GM19395 (cell line): ENCODE data around the gene DNM1L.
A peak's percentile ranks its signal among the peaks of the same experiment; 100 is the strongest.

Source experiments
- ATAC-seq: cut with Tn5 transposase; IDR thresholded peaks from one replicate; pipeline ENCODE4 v1.9.1; 2021; ENCODE audit warnings: mild to moderate bottlenecking, moderate library complexity; ENCODE audit not compliant: unreplicated experiment

Gene DNM1L

GRCh38 chr12:32679091-32679919 lies at the start of gene DNM1L:
Gene DNM1L (plus strand): TSS chr12:32679301. CDS start chr12:32679364, 63 bp downstream.
- peak; percentile 90 for ATAC-seq

GRCh38 chr12:32641287-32641901 lies 37.7 kb upstream of the DNM1L start:
- no peak for ATAC-seq

GRCh38 chr12:32644431-32644830 lies 34.7 kb upstream of the DNM1L start:
- no peak for ATAC-seq

GRCh38 chr12:32647275-32647674 lies 31.8 kb upstream of the DNM1L start:
- no peak for ATAC-seq

GRCh38 chr12:32650508-32650907 lies 28.6 kb upstream of the DNM1L start:
- ATAC-seq, result no peak

- ATAC-seq, result no peak
Observed at GRCh38 chr12:32651151-32651955, 27.7 kb upstream of the DNM1L start.

- ATAC-seq, result no peak
Observed at GRCh38 chr12:32651956-32652210, 27.2 kb upstream of the DNM1L start.

- ATAC-seq, result no peak
Observed at GRCh38 chr12:32659908-32660440, 19.1 kb upstream of the DNM1L start.

- no peak for ATAC-seq
Observed at GRCh38 chr12:32661706-32662105, 17.4 kb upstream of the DNM1L start.

GRCh38 chr12:32662665-32663064 lies 16.4 kb upstream of the DNM1L start:
- no peak for ATAC-seq

- ATAC-seq, result no peak
Observed at GRCh38 chr12:32666018-32666417, 13.1 kb upstream of the DNM1L start.

GRCh38 chr12:32669584-32669983 lies 9.5 kb upstream of the DNM1L start:
- ATAC-seq, result no peak

GRCh38 chr12:32671930-32672780 lies 6.9 kb upstream of the DNM1L start:
- peak; percentile 39 for ATAC-seq

- ATAC-seq, result peak; percentile 18
Observed at GRCh38 chr12:32679920-32680237, 778 bp downstream of the DNM1L start.

GRCh38 chr12:32680787-32681186 lies 1.7 kb downstream of the DNM1L start:
- no peak for ATAC-seq

- no peak for ATAC-seq
Observed at GRCh38 chr12:32681272-32681671, 2.2 kb downstream of the DNM1L start.

GRCh38 chr12:32686340-32686739 lies 7.2 kb downstream of the DNM1L start:
- ATAC-seq, result no peak

- ATAC-seq, result no peak
Observed at GRCh38 chr12:32688786-32689185, 9.7 kb downstream of the DNM1L start.

GRCh38 chr12:32690927-32691326 lies 11.8 kb downstream of the DNM1L start:
- no peak for ATAC-seq

- no peak for ATAC-seq
Observed at GRCh38 chr12:32692358-32692757, 13.3 kb downstream of the DNM1L start.

- ATAC-seq, result no peak
Observed at GRCh38 chr12:32693036-32693435, 13.9 kb downstream of the DNM1L start.
